H9 (cell line): Measurements from ENCODE around the gene FAM219B. TPM values are rescaled to one million over a fixed set of nuclear protein-coding genes. Genes with fewer than 3 reads are reported as not detected.

Source experiments
- DNase-seq: peaks from one replicate; pipeline ENCODE4 v3.0.0-alpha.2; 2017
- H2AFZ ChIP-seq: one replicate; pipeline ENCODE4 v1.6.1; 2013; ENCODE audit warnings: mild to moderate bottlenecking, low read length, control low read depth, moderate library complexity
- H2AK5ac ChIP-seq: 2 replicates; pipeline ENCODE4 v1.6.1; 2013; ENCODE audit warnings: low read length, control low read depth, mixed read lengths; ENCODE audit not compliant: insufficient read length
- H2BK120ac ChIP-seq: one replicate; pipeline ENCODE4 v1.6.1; 2013; ENCODE audit warnings: low read depth, mild to moderate bottlenecking, low read length, control low read depth, inconsistent platforms; ENCODE audit not compliant: poor library complexity, severe bottlenecking
- H2BK12ac ChIP-seq: 2 replicates; pipeline ENCODE4 v1.6.1; 2013; ENCODE audit warnings: low read length, control low read depth, mixed read lengths, low read depth; ENCODE audit not compliant: insufficient read length
- H2BK15ac ChIP-seq: 2 replicates; pipeline ENCODE4 v1.6.1; 2013; ENCODE audit warnings: low read depth, low read length, control low read depth
- H2BK20ac ChIP-seq: one replicate; pipeline ENCODE4 v1.6.1; 2013; ENCODE audit warnings: low read depth, mild to moderate bottlenecking, low read length, control low read depth, inconsistent platforms; ENCODE audit not compliant: poor library complexity, severe bottlenecking
- H2BK5ac ChIP-seq: 2 replicates; pipeline ENCODE4 v1.6.1; 2013; ENCODE audit warnings: low read length, control low read depth, mixed read lengths; ENCODE audit not compliant: insufficient read length
- H3K14ac ChIP-seq: 2 replicates; pipeline ENCODE4 v1.6.1; 2013; ENCODE audit warnings: low read length, control low read depth; ENCODE audit not compliant: insufficient read depth
- H3K18ac ChIP-seq: 2 replicates; pipeline ENCODE4 v1.6.1; 2013; ENCODE audit warnings: low read depth, mild to moderate bottlenecking, mixed read lengths, low read length, control low read depth; ENCODE audit not compliant: insufficient read length
- H3K23ac ChIP-seq: 2 replicates; pipeline ENCODE4 v1.6.1; 2013; ENCODE audit warnings: low read length, control low read depth, mixed read lengths, low read depth; ENCODE audit not compliant: insufficient read length
- H3K23me2 ChIP-seq: 2 replicates; pipeline ENCODE4 v1.6.1; 2013; ENCODE audit warnings: low read depth, mild to moderate bottlenecking, mixed read lengths, low read length, control low read depth; ENCODE audit not compliant: insufficient read length, poor library complexity, severe bottlenecking
- H3K27ac ChIP-seq: 2 replicates; pipeline ENCODE4 v1.5.1; 2013; ENCODE audit warnings: low read length, control low read depth, mixed read lengths, low read depth; ENCODE audit not compliant: insufficient read length
- H3K27me3 ChIP-seq: 2 replicates; pipeline ENCODE4 v1.6.1; 2013; ENCODE audit warnings: low read length, control low read depth, inconsistent platforms; ENCODE audit not compliant: insufficient read depth
- H3K4ac ChIP-seq: 2 replicates; pipeline ENCODE4 v1.6.1; 2013; ENCODE audit warnings: low read depth, mild to moderate bottlenecking, control low read depth, inconsistent platforms, low read length, moderate library complexity
- H3K4me1 ChIP-seq: 2 replicates; pipeline ENCODE4 v1.6.1; 2013; ENCODE audit warnings: low read length, control low read depth, inconsistent platforms; ENCODE audit not compliant: insufficient read depth
- H3K4me2 ChIP-seq: 2 replicates; pipeline ENCODE4 v1.6.1; 2013; ENCODE audit warnings: low read length, control low read depth, mixed read lengths; ENCODE audit not compliant: insufficient read length, insufficient read depth
- H3K56ac ChIP-seq: 2 replicates; pipeline ENCODE4 v1.6.1; 2013; ENCODE audit warnings: low read depth, mild to moderate bottlenecking, mixed read lengths, low read length, control low read depth; ENCODE audit not compliant: insufficient read length
- H3K79me1 ChIP-seq: 2 replicates; pipeline ENCODE4 v1.6.1; 2013; ENCODE audit warnings: low read depth, mild to moderate bottlenecking, moderate library complexity, low read length, control low read depth, inconsistent platforms; ENCODE audit not compliant: insufficient read depth, poor library complexity, severe bottlenecking
- H3K79me2 ChIP-seq: 2 replicates; pipeline ENCODE4 v1.6.1; 2013; ENCODE audit warnings: low read length, control low read depth, inconsistent platforms; ENCODE audit not compliant: insufficient read depth
- H3K9ac ChIP-seq: 2 replicates; pipeline ENCODE4 v1.6.1; 2013; ENCODE audit warnings: low read length, control low read depth, mixed read lengths; ENCODE audit not compliant: insufficient read length; ENCODE audit errors: extremely low read depth
- H3K9me3 ChIP-seq: one replicate; pipeline ENCODE4 v1.6.1; 2013; ENCODE audit warnings: low read depth, low read length, inconsistent platforms; ENCODE audit not compliant: control insufficient read depth
- H3T11ph ChIP-seq: one replicate; pipeline ENCODE4 v1.6.1; 2013; ENCODE audit warnings: mild to moderate bottlenecking, low read length, control low read depth, inconsistent platforms
- H4K20me1 ChIP-seq: one replicate; pipeline ENCODE4 v1.6.1; 2013; ENCODE audit not compliant: control insufficient read depth, insufficient read length, insufficient read depth
- H4K5ac ChIP-seq: 2 replicates; pipeline ENCODE4 v1.6.1; 2013; ENCODE audit warnings: low read depth, mild to moderate bottlenecking, mixed read lengths, low read length, control low read depth; ENCODE audit not compliant: insufficient read length
- H4K8ac ChIP-seq: replicated peaks from 2 replicates; pipeline ENCODE4 v1.6.1; 2013; ENCODE audit warnings: low read length, control low read depth, mixed read lengths, low read depth; ENCODE audit not compliant: insufficient read length
- H4K91ac ChIP-seq: 2 replicates; pipeline ENCODE4 v1.6.1; 2013; ENCODE audit warnings: low read depth, mild to moderate bottlenecking, moderate library complexity, mixed read lengths, low read length, control low read depth; ENCODE audit not compliant: insufficient read length
- H3K27ac Mint-ChIP-seq, 3 experiments: 2 replicates in 2 of 3; 3 replicates in 1 of 3; pipeline ENCODE4 v1.8.0; 2020 to 2021; ENCODE audit warnings: mixed read lengths in 3 of 3, mild to moderate bottlenecking in 1 of 3, moderate library complexity in 1 of 3
- H3K27me3 Mint-ChIP-seq: 2 replicates; pipeline ENCODE4 v1.8.0; 2021; ENCODE audit warnings: low read depth, mild to moderate bottlenecking, moderate library complexity, mixed read lengths
- H3K36me3 Mint-ChIP-seq, 3 experiments: 2 replicates in 2 of 3; 3 replicates in 1 of 3; pipeline ENCODE4 v1.8.0; 2020 to 2021; ENCODE audit warnings: low read depth in 3 of 3, mixed read lengths in 3 of 3; ENCODE audit not compliant: insufficient read depth in 1 of 3
- H3K4me1 Mint-ChIP-seq, 2 experiments: 2 replicates each; pipeline ENCODE4 v1.8.0; 2020; ENCODE audit warnings: mixed read lengths in 2 of 2
- H3K4me3 Mint-ChIP-seq, 2 experiments: 2 replicates in 1 of 2; 3 replicates in 1 of 2; pipeline ENCODE4 v1.8.0; 2020 to 2021; ENCODE audit warnings: mild to moderate bottlenecking in 2 of 2, mixed read lengths in 2 of 2, moderate library complexity in 1 of 2
- H3K9me3 Mint-ChIP-seq, 2 experiments: 2 replicates in 1 of 2; 3 replicates in 1 of 2; pipeline ENCODE4 v1.8.0; 2020; ENCODE audit warnings: mild to moderate bottlenecking in 2 of 2, mixed read lengths in 2 of 2, moderate library complexity in 1 of 2
- WGBS: extraction: QIAGEN DNeasy Blood & Tissue Kit; methylation state at CpG from one replicate; pipeline ENCODE4 v1.1.7; 2013; ENCODE audit warnings: missing lambda C conversion rate, low lambda C conversion rate, mixed read lengths; ENCODE audit not compliant: insufficient read length; ENCODE audit errors: extremely low coverage; 5-methylcytosine and 5-hydroxymethylcytosine counted together
- total RNA-seq: library from RNA; stranded (reverse); gene quantifications from 2 replicates; pipeline ENCODE4 v1.2.1, GENCODE V29; 2021
- TF ChIP-seq, protein P1 (sequence below): fragments of 200-600 bp; sonication (generic); conservative IDR thresholded peaks from 3 replicates; pipeline ENCODE4 v1.8.0; 2021; ENCODE audit warnings: antibody characterized with exemption, mild to moderate bottlenecking

The FAM219B gene
- total RNA-seq, 1 experiment from 2014 or later: 60.3 TPM

DNA sequence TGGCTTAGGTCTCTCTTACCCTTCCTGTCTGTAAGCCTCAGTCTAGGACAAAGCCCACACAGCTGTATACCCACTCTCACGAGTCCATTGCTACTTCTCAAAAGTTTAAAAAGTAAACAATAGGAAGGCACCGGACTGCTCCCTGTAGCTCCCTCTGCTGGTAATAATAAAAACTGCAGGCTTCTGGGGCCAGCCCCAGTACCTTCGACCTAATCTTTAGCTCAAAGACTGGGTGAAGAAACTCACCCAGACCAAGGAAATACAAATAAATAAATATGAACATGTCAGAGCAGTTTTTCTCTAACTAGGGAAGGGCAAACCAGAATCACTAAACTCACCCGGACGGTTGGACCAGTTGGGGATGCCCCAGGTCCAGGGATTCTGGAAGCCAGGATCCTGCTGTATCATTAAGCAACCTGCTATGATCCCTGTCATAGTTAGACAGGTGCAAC is 5.0 kb downstream of the FAM219B start:
- peaks cover 32 to 71% (median 51%) of the 10 kb centered on the region in 3 experiments for H3K36me3 Mint-ChIP-seq
- no peak overlapping the region for H4K5ac ChIP-seq
- no peak overlapping the region for H4K91ac ChIP-seq
- no peaks in the 10 kb centered on the region for H3K27me3 ChIP-seq
- H2BK20ac ChIP-seq: no peak overlapping the region
- no peaks in the 10 kb centered on the region for H3K4me1 ChIP-seq
- H3K9me3 Mint-ChIP-seq: no peaks in the 10 kb centered on the region
- H3K4me1 Mint-ChIP-seq: peaks cover 13% of the 10 kb centered on the region in 2 experiments
- no peak overlapping the region for H2AK5ac ChIP-seq
- H4K8ac ChIP-seq: no peak overlapping the region
- WGBS: no CpG with 5 or more reads among the region's 5 CpGs
- DNase-seq: peak; percentile 55
- no peak overlapping the region for H2BK12ac ChIP-seq
- no peak overlapping the region for H2BK120ac ChIP-seq
- H3K27me3 Mint-ChIP-seq: no peaks in the 10 kb centered on the region
- no peak overlapping the region for H3K9ac ChIP-seq
- no peak overlapping the region for H3K23ac ChIP-seq
- H3K56ac ChIP-seq: no peak overlapping the region
- H2BK15ac ChIP-seq: no peak overlapping the region
- TF ChIP-seq, protein P1, sequence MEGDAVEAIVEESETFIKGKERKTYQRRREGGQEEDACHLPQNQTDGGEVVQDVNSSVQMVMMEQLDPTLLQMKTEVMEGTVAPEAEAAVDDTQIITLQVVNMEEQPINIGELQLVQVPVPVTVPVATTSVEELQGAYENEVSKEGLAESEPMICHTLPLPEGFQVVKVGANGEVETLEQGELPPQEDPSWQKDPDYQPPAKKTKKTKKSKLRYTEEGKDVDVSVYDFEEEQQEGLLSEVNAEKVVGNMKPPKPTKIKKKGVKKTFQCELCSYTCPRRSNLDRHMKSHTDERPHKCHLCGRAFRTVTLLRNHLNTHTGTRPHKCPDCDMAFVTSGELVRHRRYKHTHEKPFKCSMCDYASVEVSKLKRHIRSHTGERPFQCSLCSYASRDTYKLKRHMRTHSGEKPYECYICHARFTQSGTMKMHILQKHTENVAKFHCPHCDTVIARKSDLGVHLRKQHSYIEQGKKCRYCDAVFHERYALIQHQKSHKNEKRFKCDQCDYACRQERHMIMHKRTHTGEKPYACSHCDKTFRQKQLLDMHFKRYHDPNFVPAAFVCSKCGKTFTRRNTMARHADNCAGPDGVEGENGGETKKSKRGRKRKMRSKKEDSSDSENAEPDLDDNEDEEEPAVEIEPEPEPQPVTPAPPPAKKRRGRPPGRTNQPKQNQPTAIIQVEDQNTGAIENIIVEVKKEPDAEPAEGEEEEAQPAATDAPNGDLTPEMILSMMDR: peak; percentile 97
- peaks cover 3% of the 10 kb centered on the region for H3K23me2 ChIP-seq
- no peak overlapping the region for H3K4me3 Mint-ChIP-seq
- no peak overlapping the region for H2BK5ac ChIP-seq
- H4K20me1 ChIP-seq: no peaks in the 10 kb centered on the region
- no peak overlapping the region for H3K27ac ChIP-seq
- no peak overlapping the region for H2AFZ ChIP-seq
- H3K4ac ChIP-seq: no peak overlapping the region
- no peaks in the 10 kb centered on the region for H3K9me3 ChIP-seq
- no peak overlapping the region for H3K4me2 ChIP-seq
- H3K79me1 ChIP-seq: no peaks in the 10 kb centered on the region
- H3K27ac Mint-ChIP-seq: no peak overlapping the region; a peak in 1 of 7 replicates
- H3T11ph ChIP-seq: no peak overlapping the region
- H3K79me2 ChIP-seq: no peaks in the 10 kb centered on the region
- H3K18ac ChIP-seq: no peak overlapping the region
- H3K14ac ChIP-seq: no peak overlapping the region
